HAP-1 (cell line): ENCODE results near the gene RAD18.

Experiments
- DNase-seq, 2 experiments: peaks; one replicate each; pipeline ENCODE4 v3.0.0-alpha.2; 2016 to 2020; ENCODE audit warnings: low spot score in 2 of 2
- H3K27me3 ChIP-seq: fragments of 250-450 bp; sonication (Bioruptor Pico); 2 replicates; pipeline ENCODE4 v1.5.1; 2020; ENCODE audit warnings: low read depth, mild to moderate bottlenecking, moderate library complexity
- H3K36me3 ChIP-seq: fragments of 250-450 bp; sonication (Bioruptor Pico); replicated peaks from 2 replicates; pipeline ENCODE4 v1.5.1; 2020; ENCODE audit warnings: mild to moderate bottlenecking
- H3K4me1 ChIP-seq: fragments of 250-450 bp; sonication (Bioruptor Pico); 2 replicates; pipeline ENCODE4 v1.5.1; 2020; ENCODE audit warnings: mild to moderate bottlenecking
- H3K4me3 ChIP-seq: fragments of 250-450 bp; sonication (Bioruptor Pico); 2 replicates; pipeline ENCODE4 v1.5.1; 2020; ENCODE audit warnings: mild to moderate bottlenecking, moderate library complexity
- H3K9me3 ChIP-seq: fragments of 250-450 bp; sonication (Bioruptor Pico); 2 replicates; pipeline ENCODE4 v1.5.1; 2020; ENCODE audit warnings: mild to moderate bottlenecking, moderate library complexity
- in situ Hi-C: fragments of 300-500 bp; cut with MboI; formaldehyde crosslinking; loops from 3 replicates; pipeline ENCODE4 v1.14.3; 2020; ENCODE audit warnings: low sequenced_read_pairs, inconsistent platforms, mixed read lengths

The RAD18 gene

GRCh38 chr3:8827641-8828040 lies 135.6 kb downstream of the RAD18 start:
- no peaks in the 10 kb centered on the region for H3K4me1 ChIP-seq
- H3K9me3 ChIP-seq = no peaks in the 10 kb centered on the region
- no peaks in the 10 kb centered on the region for H3K27me3 ChIP-seq
- H3K4me3 ChIP-seq = no peak overlapping the region
- H3K36me3 ChIP-seq = no peaks in the 10 kb centered on the region
- DNase-seq = no peak
- in situ Hi-C loops = no loop called here
